ENCODE data around the gene ZNF774.
"Not testable (repeated sequence)": the region's sequence is repeated elsewhere in the genome, so short reads cannot be mapped to it uniquely, and the experiment has no call there.

Gene ZNF774

GRCh38 chr15:90407871-90408317, 55.8 kb downstream of the ZNF774 start:
- H3K27ac ChIP-seq, result no peak overlapping the region
- TF ChIP-seq ZFX (IDR thresholded peaks at IDR 0.05; ENCODE audit: borderline replicate concordance) (no peak), CTCF (IDR thresholded peaks at IDR 0.05) (no peak)

GRCh38 chr15:90408657-90409056, 56.6 kb downstream of the ZNF774 start:
- TF ChIP-seq ZFX (IDR thresholded peaks at IDR 0.05; ENCODE audit: borderline replicate concordance), result no peak
- TF ChIP-seq CTCF (IDR thresholded peaks at IDR 0.05), result no peak
- H3K27ac ChIP-seq, result no peak overlapping the region

GRCh38 chr15:90409587-90409986, 57.5 kb downstream of the ZNF774 start:
- H3K27ac ChIP-seq, result not testable (repeated sequence)

GRCh38 chr15:90410316-90410715, 58.2 kb downstream of the ZNF774 start:
- not testable (repeated sequence) for H3K27ac ChIP-seq

GRCh38 chr15:90411176-90411575, 59.1 kb downstream of the ZNF774 start:
- TF ChIP-seq ZFX (IDR thresholded peaks at IDR 0.05; ENCODE audit: borderline replicate concordance) (no peak), CTCF (IDR thresholded peaks at IDR 0.05) (no peak)
- H3K27ac ChIP-seq, result no peak overlapping the region
